ENCODE measurements around the gene FOXRED2.
A peak's percentile ranks its signal among the peaks of the same experiment; 100 is the strongest.
"Not testable (repeated sequence)": the region's sequence is repeated elsewhere in the genome, so short reads cannot be mapped to it uniquely, and the experiment has no call there.

Gene FOXRED2

GRCh38 chr22:36506637-36507517 lies at the start of gene FOXRED2:
FOXRED2 (minus strand) TSS chr22:36507040; CDS start chr22:36506422, 618 bp downstream.
- DNase-seq (ENCODE audit: low read depth, low spot score) = no peak

- DNase-seq (ENCODE audit: low read depth, low spot score) = no peak
These were observed 47.3 kb upstream of the FOXRED2 start for GRCh38 chr22:36554098-36554497.

GRCh38 chr22:36552289-36552688 lies 45.4 kb upstream of the FOXRED2 start:
- DNase-seq (ENCODE audit: low read depth, low spot score) = no peak

GRCh38 chr22:36550701-36551495 lies 44.1 kb upstream of the FOXRED2 start:
- DNase-seq (ENCODE audit: low read depth, low spot score) = no peak

DNA sequence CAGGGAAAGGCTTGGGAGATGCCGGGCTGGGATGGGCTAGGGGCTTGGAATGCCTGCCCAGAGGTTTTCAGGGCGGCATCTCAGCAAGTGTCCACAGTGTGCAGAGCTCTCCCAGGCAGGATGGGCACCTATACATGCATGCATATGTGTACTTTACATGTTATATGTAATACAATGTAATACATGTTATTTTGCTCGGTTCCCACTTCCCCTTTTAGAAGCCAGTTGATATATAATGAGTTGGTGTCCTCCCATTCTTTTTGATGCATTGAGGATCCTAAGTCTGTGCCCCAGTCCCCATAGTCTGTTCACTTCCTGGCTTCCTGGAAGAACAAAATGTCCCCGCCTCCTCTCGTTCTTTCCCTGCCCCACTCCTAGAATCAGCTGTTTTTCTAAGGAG lies 42.2 kb upstream of the FOXRED2 start:
- no peak for DNase-seq (ENCODE audit: low read depth, low spot score)

DNA sequence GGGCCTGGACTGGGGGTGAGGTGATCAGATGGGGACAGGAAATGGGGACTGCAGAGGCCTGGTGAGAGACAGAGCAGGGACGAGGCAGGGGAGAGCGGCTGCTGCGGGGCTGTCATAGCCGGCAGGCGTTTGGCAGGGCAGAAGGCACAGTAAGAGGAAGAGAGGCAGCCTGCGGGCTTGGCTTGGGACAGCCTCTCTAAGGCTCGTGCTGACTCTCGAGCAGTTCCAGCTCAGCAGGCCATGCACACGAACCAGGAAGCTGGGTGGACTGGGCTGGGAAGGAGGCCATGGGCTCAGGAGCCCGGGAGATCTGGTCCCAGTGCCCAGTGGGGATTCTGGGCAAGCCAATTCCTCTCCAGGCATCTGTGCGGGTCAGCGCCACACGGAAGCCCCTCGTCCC lies 41.8 kb upstream of the FOXRED2 start:
- DNase-seq (ENCODE audit: low read depth, low spot score) = no peak

GRCh38 chr22:36546932-36547331 lies 40.1 kb upstream of the FOXRED2 start:
- DNase-seq (ENCODE audit: low read depth, low spot score) = no peak

DNA sequence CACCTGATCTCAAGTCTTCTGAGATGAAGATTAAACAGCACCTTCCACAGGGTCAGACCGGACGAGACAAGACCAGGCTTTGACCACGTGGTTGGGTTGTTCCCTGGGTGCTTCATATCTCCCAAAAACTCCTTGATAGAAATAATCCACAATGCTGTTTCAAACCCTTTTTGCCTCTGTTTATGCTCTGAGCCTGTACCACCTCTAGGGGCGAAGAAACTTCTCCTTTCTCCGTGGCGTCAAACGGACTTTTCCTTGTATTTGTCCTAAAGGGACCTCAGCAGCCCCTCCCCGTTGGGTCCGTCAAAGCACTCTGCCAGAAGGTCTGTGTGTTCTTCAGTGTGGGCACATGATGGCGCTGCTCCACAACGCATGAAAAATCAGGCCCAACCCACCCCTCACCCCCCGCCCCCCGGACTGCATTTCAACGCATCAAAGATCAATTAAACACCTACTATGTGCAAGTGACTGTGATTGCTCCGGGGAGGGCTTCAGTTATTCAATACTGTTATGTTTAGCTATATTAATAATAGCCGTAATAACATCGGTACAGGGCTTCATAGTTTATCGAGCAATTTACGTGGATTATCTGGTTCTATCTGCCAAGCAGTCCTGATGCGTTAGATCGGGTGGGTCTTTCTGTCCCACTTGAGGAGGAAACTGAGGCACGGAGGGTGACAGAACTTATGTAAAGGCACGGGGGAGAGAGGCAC lies 39.4 kb upstream of the FOXRED2 start:
- DNase-seq (ENCODE audit: low read depth, low spot score) = no peak

DNA sequence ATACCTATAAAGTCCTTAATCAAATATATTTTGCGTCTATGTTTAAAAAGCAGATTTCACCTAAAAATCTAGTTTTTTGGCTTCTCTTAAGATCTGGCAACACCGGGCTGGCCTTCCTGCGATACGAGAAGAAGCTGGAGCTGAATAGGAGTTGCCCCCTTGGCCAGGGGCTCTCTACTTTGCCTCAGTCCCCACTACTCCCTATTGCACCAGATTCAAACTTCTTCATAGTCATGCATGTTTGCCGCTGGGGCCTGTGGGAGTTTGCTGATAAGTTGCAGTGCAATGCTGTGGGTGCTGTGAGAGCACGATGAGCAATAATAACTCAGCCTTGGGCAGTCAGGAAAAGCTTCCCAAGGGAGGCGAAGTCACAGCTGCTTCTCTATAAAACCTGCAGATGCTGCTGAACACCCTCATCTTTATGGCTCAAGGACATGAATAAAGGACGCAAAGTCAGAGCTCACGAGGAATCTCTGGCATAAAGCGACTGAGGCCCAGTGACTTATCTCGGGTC lies 37.3 kb upstream of the FOXRED2 start:
- no peak for DNase-seq (ENCODE audit: low read depth, low spot score)

DNA sequence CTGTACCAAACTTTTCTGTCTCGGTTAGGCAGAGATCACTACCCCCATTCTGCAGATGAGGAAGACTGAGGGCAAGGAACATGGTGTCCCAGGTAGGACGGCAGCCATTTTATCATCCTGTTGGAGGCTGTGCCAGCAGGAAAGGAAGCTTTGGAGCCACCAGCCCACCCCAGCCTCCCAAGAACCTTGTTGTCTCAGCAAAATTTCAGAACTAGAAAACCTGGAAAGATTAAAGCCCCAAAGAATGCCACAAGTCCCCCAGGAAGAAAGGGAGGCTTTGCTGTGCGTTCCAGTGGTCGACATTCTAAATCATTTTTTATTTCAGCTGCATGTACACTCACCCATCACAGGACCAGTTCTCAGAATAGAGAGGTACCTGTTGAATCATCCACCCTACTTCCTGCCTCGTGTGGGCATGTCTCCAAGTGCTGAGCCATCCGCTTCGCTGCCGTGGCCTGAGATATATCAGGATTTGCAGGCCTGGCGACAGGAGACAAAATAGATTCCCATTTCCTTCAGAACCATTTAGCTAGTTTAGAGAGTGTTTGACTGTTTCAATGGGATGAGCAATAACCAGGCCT lies 35.1 kb upstream of the FOXRED2 start:
- no peak for DNase-seq (ENCODE audit: low read depth, low spot score)

DNA sequence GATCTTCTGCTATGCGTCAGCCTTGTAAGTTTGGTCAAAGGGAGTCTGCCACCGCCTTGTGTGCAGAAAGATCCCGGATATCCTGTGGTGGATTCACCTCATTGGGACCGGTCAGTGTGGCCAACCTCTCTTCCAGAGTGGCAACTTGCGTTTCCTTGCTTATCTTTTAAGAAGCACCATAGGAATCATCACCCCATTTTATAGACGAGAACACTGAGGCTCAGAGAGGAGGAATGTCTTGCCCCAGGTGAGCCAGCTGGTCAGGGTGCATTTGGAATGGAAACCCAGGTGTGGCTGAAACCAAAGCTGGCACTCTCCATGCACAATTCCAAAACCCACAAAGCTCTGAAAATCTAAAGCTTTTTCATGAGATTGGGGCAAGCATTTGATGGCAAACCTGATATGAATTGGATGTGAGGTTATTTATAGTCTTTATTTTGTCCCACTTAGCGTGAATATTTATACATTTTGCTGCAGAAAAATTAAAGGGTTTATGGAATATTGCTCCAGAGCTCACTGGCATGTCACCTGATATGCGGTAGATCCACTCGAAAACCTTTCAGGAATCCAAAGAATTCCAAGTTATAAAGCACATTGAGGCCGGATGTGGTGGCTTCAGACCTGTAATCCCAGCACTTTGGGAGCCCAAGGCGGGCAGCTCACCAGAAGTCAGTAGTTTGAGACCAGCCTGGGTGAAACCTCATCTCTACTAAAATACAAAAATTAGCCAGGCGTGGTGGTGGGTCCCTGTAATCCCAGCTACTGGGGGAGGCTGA lies 34.2 kb upstream of the FOXRED2 start:
- no peak for DNase-seq (ENCODE audit: low read depth, low spot score)

DNA sequence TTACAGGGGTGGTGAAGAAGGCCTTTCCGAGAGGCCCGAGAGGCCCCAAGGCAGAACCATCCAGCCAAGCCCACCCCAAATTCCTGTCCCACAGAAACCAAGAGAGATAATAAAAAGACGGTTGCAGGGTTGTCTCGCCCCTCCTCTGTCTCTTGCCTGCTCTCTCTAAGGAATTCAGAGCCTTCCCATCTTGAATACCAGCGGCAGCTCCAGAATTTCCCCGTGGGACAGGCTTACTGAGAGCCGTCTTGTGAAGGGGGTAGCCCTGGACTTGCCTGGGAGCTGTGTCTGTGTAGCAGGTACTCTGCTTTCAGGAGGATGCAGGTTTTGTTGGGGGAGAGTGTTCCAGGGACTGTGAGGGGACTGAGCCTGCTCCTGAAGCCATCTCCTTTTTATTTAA lies 31.7 kb upstream of the FOXRED2 start:
- DNase-seq (ENCODE audit: low read depth, low spot score) = no peak

DNA sequence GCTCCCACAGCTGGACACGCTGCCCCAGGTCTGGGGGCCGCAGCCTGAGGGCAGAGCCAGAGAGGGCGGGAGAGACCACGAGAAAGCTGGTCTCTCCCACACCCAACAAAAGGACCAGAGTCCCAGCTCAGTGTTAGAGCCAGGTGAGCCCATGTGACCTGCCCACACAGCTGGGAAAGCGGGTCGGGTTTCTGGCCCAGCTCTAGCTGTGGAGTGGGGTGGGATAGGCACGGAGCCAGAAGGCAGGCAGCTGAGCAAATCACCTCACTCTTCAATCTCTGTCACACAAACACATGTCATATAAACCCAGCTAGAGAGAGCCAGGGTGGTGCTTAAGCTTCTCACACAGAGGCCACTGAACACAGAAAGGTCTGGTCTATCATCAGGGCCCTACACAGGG lies 29.9 kb upstream of the FOXRED2 start:
- DNase-seq (ENCODE audit: low read depth, low spot score) = no peak

DNA sequence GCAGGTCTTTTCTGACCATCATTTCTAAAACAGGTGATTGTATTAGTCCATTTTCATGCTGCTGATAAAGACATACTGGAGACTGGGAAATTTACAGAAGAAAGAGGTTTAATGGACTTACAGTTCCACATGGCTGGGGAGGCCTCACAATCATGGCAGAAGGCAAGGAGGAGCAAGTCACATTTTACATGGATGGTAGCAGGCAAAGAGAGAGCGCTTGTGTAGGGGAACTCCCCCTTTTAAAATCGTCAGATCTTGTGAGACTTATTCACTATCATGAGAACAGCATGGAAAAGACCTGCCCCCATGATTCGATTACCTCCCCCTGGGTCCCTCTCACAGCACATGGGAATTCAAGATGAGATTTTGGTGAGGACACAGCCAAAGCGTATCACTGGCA lies 26.5 kb upstream of the FOXRED2 start:
- not testable (repeated sequence) for DNase-seq (ENCODE audit: low read depth, low spot score)

DNA sequence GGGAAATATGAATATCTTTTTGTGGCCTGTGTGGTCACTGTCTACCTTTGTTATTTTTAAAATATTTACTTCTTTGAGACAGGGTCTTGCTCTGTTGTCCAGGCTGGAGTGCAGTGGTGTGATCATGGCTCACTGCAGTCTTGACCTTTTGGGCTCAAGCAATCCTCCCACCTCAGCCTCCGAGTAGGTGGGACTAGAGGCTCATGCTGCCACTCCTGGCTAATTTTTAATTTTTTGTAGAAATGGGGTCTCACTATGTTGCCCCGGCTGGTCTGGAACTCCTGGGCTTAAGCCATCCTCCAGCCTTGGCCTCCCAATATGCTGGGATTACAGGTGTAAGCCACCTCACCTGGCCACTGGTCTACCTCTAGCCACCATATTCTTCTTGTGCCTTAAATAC lies 25.6 kb upstream of the FOXRED2 start:
- no peak for DNase-seq (ENCODE audit: low read depth, low spot score)

- peak; percentile 99 for DNase-seq (ENCODE audit: low read depth, low spot score)
These were observed 22.2 kb upstream of the FOXRED2 start, which contains the start of gene EIF3D for GRCh38 chr22:36528795-36529751. EIF3D (minus strand) TSS chr22:36529166; CDS start chr22:36526121, 3,045 bp downstream.

GRCh38 chr22:36528341-36528740 lies 21.5 kb upstream of the FOXRED2 start:
- DNase-seq (ENCODE audit: low read depth, low spot score) = no peak

- DNase-seq (ENCODE audit: low read depth, low spot score) = no peak
These were observed 15.8 kb upstream of the FOXRED2 start for GRCh38 chr22:36522662-36523061.

GRCh38 chr22:36520423-36520822 lies 13.6 kb upstream of the FOXRED2 start:
- no peak for DNase-seq (ENCODE audit: low read depth, low spot score)

Measured in brain pericyte (primary cell).